Measurements from ENCODE around the gene LRRFIP1.
A peak's percentile ranks its signal among the peaks of the same experiment; 100 is the strongest.

Gene LRRFIP1

DNA sequence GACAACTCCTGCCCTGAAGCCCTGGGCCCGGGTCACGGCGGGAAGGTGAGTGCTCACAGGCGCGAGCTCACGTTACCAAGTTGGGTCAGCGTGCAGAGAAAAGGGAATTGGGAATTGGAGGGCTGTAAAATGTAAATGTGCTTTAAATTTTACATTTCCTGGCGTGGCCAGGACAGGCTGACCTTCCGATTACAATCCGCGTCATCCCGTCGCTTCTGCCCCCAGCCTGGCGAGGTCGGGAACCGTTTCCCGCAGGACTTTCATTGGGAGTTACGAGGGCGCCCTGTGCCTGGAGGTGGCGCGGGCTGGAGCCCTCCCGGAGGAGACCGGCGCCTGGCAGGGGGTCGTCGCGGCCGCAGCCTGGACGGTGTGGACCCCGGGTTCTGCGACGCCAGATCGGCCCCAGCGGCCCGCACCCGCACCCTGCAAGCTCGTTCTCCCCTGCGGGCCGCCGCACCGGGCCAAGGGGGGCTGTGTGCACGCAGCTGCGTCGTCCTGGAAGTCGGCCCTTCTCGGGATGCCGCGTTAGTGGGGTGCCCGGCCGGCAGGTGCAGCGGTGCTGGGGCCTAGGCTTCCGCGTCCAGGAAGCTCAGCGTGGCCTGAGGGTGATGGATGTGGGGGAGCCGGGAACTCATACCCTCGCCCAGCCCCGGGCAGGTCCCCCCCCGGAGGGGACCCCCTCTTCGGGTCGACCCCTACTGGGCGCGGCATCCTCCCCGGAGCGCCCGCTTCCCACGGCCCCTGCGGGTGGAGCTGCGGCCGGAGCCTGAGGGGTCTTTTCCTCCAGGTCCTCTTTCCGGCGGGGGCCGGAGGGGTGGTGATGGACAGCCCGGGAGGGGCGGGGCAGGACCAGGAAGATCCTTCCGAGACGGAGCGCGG is 63.9 kb downstream of the LRRFIP1 start:
- peaks cover 6% of the 10 kb centered on the region for H3K36me3 ChIP-seq (ENCODE audit: low read depth)
- TF ChIP-seq, protein P1, sequence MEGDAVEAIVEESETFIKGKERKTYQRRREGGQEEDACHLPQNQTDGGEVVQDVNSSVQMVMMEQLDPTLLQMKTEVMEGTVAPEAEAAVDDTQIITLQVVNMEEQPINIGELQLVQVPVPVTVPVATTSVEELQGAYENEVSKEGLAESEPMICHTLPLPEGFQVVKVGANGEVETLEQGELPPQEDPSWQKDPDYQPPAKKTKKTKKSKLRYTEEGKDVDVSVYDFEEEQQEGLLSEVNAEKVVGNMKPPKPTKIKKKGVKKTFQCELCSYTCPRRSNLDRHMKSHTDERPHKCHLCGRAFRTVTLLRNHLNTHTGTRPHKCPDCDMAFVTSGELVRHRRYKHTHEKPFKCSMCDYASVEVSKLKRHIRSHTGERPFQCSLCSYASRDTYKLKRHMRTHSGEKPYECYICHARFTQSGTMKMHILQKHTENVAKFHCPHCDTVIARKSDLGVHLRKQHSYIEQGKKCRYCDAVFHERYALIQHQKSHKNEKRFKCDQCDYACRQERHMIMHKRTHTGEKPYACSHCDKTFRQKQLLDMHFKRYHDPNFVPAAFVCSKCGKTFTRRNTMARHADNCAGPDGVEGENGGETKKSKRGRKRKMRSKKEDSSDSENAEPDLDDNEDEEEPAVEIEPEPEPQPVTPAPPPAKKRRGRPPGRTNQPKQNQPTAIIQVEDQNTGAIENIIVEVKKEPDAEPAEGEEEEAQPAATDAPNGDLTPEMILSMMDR (IDR thresholded peaks at IDR 0.05; ENCODE audit: poor library complexity, severe bottlenecking) = no peak
- H3K27me3 ChIP-seq (ENCODE audit: insufficient read depth, poor library complexity, severe bottlenecking) = no peaks in the 10 kb centered on the region
- ATAC-seq (ENCODE audit: low read depth) (peak; percentile 26), DNase-seq (ENCODE audit: low spot score) (no peak)
- no peaks in the 10 kb centered on the region for H3K9me3 ChIP-seq (ENCODE audit: severe bottlenecking)
- H3K4me3 ChIP-seq (ENCODE audit: severe bottlenecking) = peak overlapping the region; percentile 39
- peaks cover 43% of the 10 kb centered on the region for H3K4me1 ChIP-seq (ENCODE audit: insufficient read depth, poor library complexity, severe bottlenecking)
- no peak overlapping the region for H3K27ac ChIP-seq (ENCODE audit: poor library complexity, severe bottlenecking)

DNA sequence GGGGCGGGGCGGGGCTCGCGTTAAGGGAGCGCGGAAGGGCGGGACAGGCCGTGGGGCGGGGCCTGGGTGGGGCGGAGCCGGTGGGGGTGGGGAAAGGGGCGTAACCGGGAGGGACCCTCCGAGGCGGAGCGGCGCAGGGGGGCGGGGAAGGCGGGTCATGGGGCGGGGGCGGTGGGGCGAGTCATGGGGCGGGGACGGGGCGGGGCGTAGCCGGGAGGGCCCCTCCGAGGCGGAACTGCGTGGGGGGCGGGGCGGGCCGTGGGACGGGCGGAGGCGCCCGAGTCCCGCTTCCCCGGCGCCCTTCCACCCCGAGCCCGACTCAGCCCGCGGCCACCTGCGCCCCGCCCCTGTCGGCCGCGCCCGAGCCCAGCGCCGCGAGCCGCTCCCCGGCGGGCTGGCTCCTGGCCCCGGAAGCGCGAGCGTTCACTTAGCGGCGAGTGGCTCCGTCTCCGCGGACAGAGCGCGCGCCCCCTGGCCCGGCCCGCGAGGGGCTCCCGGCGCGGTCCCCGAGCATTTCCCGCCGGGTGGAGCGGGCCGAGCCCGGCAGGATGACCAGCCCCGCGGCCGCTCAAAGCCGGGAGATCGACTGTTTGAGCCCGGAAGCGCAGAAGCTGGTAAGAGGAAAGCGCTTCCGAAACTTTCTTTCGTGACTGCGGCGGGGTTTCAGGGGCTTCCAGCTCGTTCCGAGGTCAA is 64.7 kb downstream of the LRRFIP1 start:
- Histone ChIP-seq H3K4me1 (ENCODE audit: insufficient read depth, poor library complexity, severe bottlenecking) (peaks cover 51% of the 10 kb centered on the region), H3K27ac (ENCODE audit: poor library complexity, severe bottlenecking) (peak overlapping the region; percentile 97), H3K27me3 (ENCODE audit: insufficient read depth, poor library complexity, severe bottlenecking) (no peaks in the 10 kb centered on the region), H3K36me3 (ENCODE audit: low read depth) (peaks cover 6% of the 10 kb centered on the region), H3K9me3 (ENCODE audit: severe bottlenecking) (no peaks in the 10 kb centered on the region), H3K4me3 (ENCODE audit: severe bottlenecking) (peak overlapping the region; percentile 86)
- TF ChIP-seq, protein P1 (IDR thresholded peaks at IDR 0.05; ENCODE audit: poor library complexity, severe bottlenecking) = no peak
- ATAC-seq (ENCODE audit: low read depth) (peak; percentile 40), DNase-seq (ENCODE audit: low spot score) (peak; percentile 96)

DNA sequence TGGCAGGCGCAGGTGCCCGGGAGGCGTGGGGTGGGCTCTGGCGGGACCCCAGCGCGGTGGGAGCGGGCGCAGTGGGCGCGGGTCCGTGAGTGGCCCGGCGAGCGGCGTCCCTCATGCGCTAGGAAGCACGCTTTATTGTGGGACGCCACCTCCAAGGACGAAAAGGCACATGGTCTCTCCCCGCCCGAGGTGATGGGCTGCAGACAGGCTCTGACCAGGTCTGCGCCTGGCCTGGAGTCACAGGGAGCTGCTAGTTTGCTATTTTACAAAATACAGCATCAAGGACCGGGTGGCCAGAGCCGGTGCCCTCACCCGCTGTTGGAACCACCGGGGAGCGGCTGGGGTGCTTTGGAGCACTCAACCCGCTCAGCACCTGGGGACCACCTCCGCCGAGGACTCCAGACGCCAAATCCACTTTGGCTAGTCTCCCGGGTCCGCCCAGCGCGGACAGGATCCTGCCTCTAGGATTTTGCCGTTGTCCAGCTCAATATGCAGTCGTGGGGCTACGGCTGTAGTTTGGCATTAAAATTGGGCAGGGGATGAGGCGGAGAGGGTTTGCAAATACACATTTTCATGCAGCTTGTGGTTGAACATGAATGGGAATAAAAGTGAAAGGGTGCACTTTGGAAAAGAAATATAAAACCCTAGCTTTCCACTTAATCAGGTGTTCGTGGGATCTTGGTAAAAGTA is 65.4 kb downstream of the LRRFIP1 start:
- TF ChIP-seq, protein P1 (IDR thresholded peaks at IDR 0.05; ENCODE audit: poor library complexity, severe bottlenecking) = no peak
- ATAC-seq (ENCODE audit: low read depth) (no peak), DNase-seq (ENCODE audit: low spot score) (no peak)
- no peaks in the 10 kb centered on the region for H3K27me3 ChIP-seq (ENCODE audit: insufficient read depth, poor library complexity, severe bottlenecking)
- no peaks in the 10 kb centered on the region for H3K9me3 ChIP-seq (ENCODE audit: severe bottlenecking)
- H3K27ac ChIP-seq (ENCODE audit: poor library complexity, severe bottlenecking) = peak overlapping the region; percentile 97
- H3K36me3 ChIP-seq (ENCODE audit: low read depth) = peaks cover 6% of the 10 kb centered on the region
- peak overlapping the region; percentile 86 for H3K4me3 ChIP-seq (ENCODE audit: severe bottlenecking)
- peaks cover 54% of the 10 kb centered on the region for H3K4me1 ChIP-seq (ENCODE audit: insufficient read depth, poor library complexity, severe bottlenecking)

DNA sequence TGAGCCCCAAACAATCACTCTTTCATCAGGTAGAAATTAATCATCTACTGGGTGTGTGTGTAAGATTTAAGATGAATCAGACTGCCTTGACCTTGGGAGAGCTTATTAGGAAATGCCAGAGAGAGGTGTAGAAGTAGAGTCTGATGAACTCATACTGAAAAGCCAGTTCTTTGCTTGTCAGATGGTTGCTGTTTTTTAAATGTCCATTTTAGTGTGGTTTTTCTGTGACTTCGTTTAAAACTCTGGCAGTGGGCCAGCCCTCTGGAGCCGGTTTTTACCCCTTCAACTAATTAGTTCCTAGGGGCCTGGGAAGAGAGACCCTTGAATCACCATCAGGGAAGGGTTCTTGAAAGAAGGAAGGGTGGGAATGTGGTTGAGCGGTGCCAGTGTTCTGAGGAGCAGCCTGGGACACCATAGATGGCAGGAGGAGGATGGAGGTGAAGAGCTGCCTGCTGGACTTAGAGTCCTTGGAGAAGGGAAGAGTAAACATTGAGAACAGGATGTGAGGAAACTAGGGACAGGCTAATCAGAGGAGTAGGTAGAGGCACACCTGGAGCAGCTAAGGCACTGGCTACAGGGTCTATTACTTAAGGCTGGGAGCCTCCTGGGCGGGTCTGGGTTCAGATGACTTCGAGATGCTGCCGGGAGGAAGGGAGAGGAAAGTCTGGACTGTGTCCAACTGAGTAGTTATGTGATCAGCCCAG is 66.1 kb downstream of the LRRFIP1 start:
- TF ChIP-seq, protein P1 (IDR thresholded peaks at IDR 0.05; ENCODE audit: poor library complexity, severe bottlenecking) = no peak
- Histone ChIP-seq H3K27me3 (ENCODE audit: insufficient read depth, poor library complexity, severe bottlenecking) (no peaks in the 10 kb centered on the region), H3K27ac (ENCODE audit: poor library complexity, severe bottlenecking) (peak overlapping the region; percentile 97), H3K36me3 (ENCODE audit: low read depth) (peaks cover 6% of the 10 kb centered on the region), H3K4me1 (ENCODE audit: insufficient read depth, poor library complexity, severe bottlenecking) (peaks cover 53% of the 10 kb centered on the region), H3K4me3 (ENCODE audit: severe bottlenecking) (peak overlapping the region; percentile 86), H3K9me3 (ENCODE audit: severe bottlenecking) (no peaks in the 10 kb centered on the region)
- peak; percentile 54 for ATAC-seq (ENCODE audit: low read depth)
- DNase-seq (ENCODE audit: low spot score) = no peak
